Activated CD8-positive, alpha-beta T cell treated with anti-CD3 and anti-CD28 coated beads for 36 hours (primary cell): Measurements from ENCODE around the gene SERPIND1. TPM values are rescaled to one million over a fixed set of nuclear protein-coding genes. Genes with fewer than 3 reads are reported as not detected.

Experiments used
- ATAC-seq: fragments of 200-7000 bp; cut with Tn5 transposase; one replicate; pipeline ENCODE4 v1.10.0; 2021; ENCODE audit warnings: mild to moderate bottlenecking, moderate library complexity
- CTCF ChIA-PET: fragments of 350-600 bp; sonication (Branson Sonifier 250); formaldehyde crosslinking; loops from one replicate; lab custom pipeline; 2021; ENCODE audit warnings: antibody characterized with exemption; lab: Charles Lee
- POLR2A ChIA-PET: fragments of 350-600 bp; sonication (Branson Sonifier 250); formaldehyde crosslinking; loops from one replicate; lab custom pipeline; 2021; ENCODE audit warnings: antibody characterized with exemption; lab: Charles Lee
- DNase-seq: peaks from one replicate; pipeline ENCODE4 v3.0.0-alpha.2; 2020
- H3K27ac Mint-ChIP-seq: one replicate; pipeline ENCODE4 v1.8.0; 2021; ENCODE audit warnings: mild to moderate bottlenecking, mixed read lengths
- H3K27me3 Mint-ChIP-seq: one replicate; pipeline ENCODE4 v1.8.0; 2021; ENCODE audit warnings: mixed read lengths
- H3K36me3 Mint-ChIP-seq: one replicate; pipeline ENCODE4 v1.8.0; 2021; ENCODE audit warnings: low read depth, mixed read lengths
- H3K4me1 Mint-ChIP-seq: one replicate; pipeline ENCODE4 v1.8.0; 2021; ENCODE audit warnings: low read depth, mixed read lengths
- H3K4me3 Mint-ChIP-seq: one replicate; pipeline ENCODE4 v1.8.0; 2021; ENCODE audit warnings: mild to moderate bottlenecking, moderate library complexity, mixed read lengths
- H3K9me3 Mint-ChIP-seq: one replicate; pipeline ENCODE4 v1.8.0; 2021; ENCODE audit warnings: mixed read lengths
- intact Hi-C: fragments of 100-400 bp; cut with micrococcal nuclease; formaldehyde crosslinking; loops from one replicate; pipeline ENCODE4 v1.10.0; 2022
- total RNA-seq, 2 experiments: library from RNA; stranded (reverse); gene quantifications; one replicate each; pipeline ENCODE4 v1.2.3, GENCODE V29; 2021
- TF ChIP-seq, protein P1 (sequence below): fragments of 200-600 bp; IDR thresholded peaks from one replicate; pipeline ENCODE4 v1.8.0; 2022; ENCODE audit warnings: antibody characterized with exemption, mild to moderate bottlenecking

The SERPIND1 gene
- total RNA-seq, 2 experiments from 2014 or later: not detected

GRCh38 chr22:20803696-20804324, 29.9 kb downstream of the SERPIND1 start:
- Mint-ChIP-seq H3K4me3 (no peak overlapping the region), H3K27ac (no peak overlapping the region), H3K9me3 (no peaks in the 10 kb centered on the region), H3K27me3 (no peaks in the 10 kb centered on the region), H3K4me1 (peaks cover 5% of the 10 kb centered on the region), H3K36me3 (peaks cover 38% of the 10 kb centered on the region)
- peak; percentile 67 for DNase-seq
- ChIA-PET POLR2A (no interaction called here), CTCF (interaction anchor here (0.7 to 1.9 kb wide), 5 partner anchors 10 to 217 kb away, joined by 3 to 5 read pairs (median 3); no protein-coding TSS in a partner anchor)
- peak; percentile 79 for ATAC-seq
- intact Hi-C loops: no loop called here
- TF ChIP-seq, protein P1, sequence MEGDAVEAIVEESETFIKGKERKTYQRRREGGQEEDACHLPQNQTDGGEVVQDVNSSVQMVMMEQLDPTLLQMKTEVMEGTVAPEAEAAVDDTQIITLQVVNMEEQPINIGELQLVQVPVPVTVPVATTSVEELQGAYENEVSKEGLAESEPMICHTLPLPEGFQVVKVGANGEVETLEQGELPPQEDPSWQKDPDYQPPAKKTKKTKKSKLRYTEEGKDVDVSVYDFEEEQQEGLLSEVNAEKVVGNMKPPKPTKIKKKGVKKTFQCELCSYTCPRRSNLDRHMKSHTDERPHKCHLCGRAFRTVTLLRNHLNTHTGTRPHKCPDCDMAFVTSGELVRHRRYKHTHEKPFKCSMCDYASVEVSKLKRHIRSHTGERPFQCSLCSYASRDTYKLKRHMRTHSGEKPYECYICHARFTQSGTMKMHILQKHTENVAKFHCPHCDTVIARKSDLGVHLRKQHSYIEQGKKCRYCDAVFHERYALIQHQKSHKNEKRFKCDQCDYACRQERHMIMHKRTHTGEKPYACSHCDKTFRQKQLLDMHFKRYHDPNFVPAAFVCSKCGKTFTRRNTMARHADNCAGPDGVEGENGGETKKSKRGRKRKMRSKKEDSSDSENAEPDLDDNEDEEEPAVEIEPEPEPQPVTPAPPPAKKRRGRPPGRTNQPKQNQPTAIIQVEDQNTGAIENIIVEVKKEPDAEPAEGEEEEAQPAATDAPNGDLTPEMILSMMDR: peak; percentile 50

DNA sequence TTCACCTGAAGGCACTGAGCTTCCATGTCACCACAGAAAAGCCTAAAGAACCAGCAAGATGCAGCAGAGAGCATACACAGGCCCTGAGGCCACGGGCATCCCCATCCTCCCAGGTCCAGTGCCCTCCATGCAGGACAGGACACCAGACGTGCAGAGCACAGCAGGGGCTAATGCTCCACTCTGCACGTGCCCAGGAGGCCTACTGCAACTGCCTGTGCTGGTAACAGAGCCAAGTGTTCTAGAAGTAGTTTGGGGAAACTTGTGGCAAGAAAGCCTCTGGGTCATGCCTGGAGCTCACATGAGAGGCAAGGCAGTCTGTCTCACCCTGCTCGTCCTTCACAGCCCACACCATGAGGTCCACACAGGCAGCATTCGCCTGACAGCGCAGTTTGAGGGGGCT, 30.7 kb downstream of the SERPIND1 start:
- no peak for ATAC-seq
- H3K36me3 Mint-ChIP-seq: peaks cover 38% of the 10 kb centered on the region
- H3K4me1 Mint-ChIP-seq: peaks cover 5% of the 10 kb centered on the region
- no peak overlapping the region for H3K4me3 Mint-ChIP-seq
- no peak overlapping the region for H3K27ac Mint-ChIP-seq
- POLR2A ChIA-PET: interaction anchor here (0.8 kb wide), 1 partner anchor 12 kb away, joined by 3 read pairs; no protein-coding TSS in a partner anchor
- intact Hi-C loops: no loop called here
- DNase-seq: no peak
- no peaks in the 10 kb centered on the region for H3K9me3 Mint-ChIP-seq
- H3K27me3 Mint-ChIP-seq: no peaks in the 10 kb centered on the region
- CTCF ChIA-PET: interaction anchor here (0.9 to 1.9 kb wide), 3 partner anchors 11 to 154 kb away, joined by 3 to 5 read pairs (median 5); no protein-coding TSS in a partner anchor
- TF ChIP-seq, protein P1: no peak

GRCh38 chr22:20805972-20806471, 32.1 kb downstream of the SERPIND1 start:
- H3K27ac Mint-ChIP-seq: no peak overlapping the region
- ChIA-PET CTCF (no interaction called here), POLR2A (no interaction called here)
- intact Hi-C loops: no loop called here
- no peaks in the 10 kb centered on the region for H3K9me3 Mint-ChIP-seq
- TF ChIP-seq, protein P1: no peak
- peaks cover 44% of the 10 kb centered on the region for H3K36me3 Mint-ChIP-seq
- H3K4me3 Mint-ChIP-seq: no peak overlapping the region
- DNase-seq (no peak), ATAC-seq (no peak)
- H3K4me1 Mint-ChIP-seq: peaks cover 16% of the 10 kb centered on the region
- H3K27me3 Mint-ChIP-seq: no peaks in the 10 kb centered on the region

DNA sequence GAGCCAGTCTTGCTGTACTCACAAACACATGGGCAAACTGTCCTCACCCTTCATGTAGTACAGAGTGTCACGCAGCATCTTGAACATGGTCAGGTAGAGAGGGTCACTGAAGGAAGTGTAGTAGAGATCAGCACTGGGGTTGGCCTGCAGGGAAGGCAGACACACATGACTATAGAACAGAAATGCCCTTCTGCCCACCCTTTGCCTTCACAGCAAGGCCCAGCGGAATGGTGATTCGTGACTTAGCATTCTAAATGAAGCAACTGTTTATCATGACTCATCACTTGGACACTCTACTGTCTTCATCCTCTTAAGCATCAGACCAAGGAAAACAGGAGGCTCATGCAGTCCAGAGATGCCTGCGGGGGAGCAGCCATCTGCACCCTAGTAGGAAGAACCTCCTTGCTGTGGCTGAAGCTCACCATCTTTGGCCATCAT, 33.4 kb downstream of the SERPIND1 start:
- Mint-ChIP-seq H3K4me1 (peaks cover 26% of the 10 kb centered on the region), H3K36me3 (peaks cover 50% of the 10 kb centered on the region), H3K27me3 (no peaks in the 10 kb centered on the region), H3K4me3 (no peak overlapping the region), H3K9me3 (no peaks in the 10 kb centered on the region), H3K27ac (no peak overlapping the region)
- DNase-seq (no peak), ATAC-seq (no peak)
- POLR2A ChIA-PET: no interaction called here
- intact Hi-C loops: no loop called here
- CTCF ChIA-PET: no interaction called here
- TF ChIP-seq, protein P1: no peak

DNA sequence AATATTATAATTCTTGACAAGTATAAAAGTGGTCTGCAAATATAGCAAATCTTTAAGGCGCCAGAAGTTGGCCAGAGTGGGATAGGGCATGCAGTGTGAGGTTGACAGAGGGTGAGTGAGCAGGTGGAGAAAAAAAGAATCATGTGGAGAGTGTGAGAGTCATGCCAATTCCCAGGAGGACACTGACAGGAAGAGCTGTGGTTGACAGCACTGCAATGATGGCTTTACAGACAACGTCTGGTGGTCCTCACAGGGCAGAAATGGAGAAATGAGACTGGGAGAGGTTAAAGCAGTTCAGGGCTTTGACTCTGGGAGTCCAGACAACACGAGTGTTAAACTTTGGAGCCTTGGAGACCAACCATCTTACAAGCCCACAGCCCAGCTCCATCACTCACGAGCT, 34.9 kb downstream of the SERPIND1 start:
- Mint-ChIP-seq H3K4me3 (no peak overlapping the region), H3K9me3 (no peaks in the 10 kb centered on the region), H3K27me3 (no peaks in the 10 kb centered on the region), H3K36me3 (peaks cover 56% of the 10 kb centered on the region), H3K27ac (no peak overlapping the region), H3K4me1 (peaks cover 26% of the 10 kb centered on the region)
- ChIA-PET CTCF (interaction anchor here (0.7 to 0.9 kb wide), 2 partner anchors 25 to 67 kb away, joined by 3 read pairs; no protein-coding TSS in a partner anchor), POLR2A (no interaction called here)
- ATAC-seq (no peak), DNase-seq (no peak)
- intact Hi-C loops: no loop called here
- TF ChIP-seq, protein P1: no peak
